Chondrocyte (in vitro differentiated cells): Measurements from ENCODE around the gene TEKT2. TPM values are rescaled to one million over a fixed set of nuclear protein-coding genes. Genes with fewer than 3 reads are reported as not detected.

Experiments
- DNase-seq: peaks from one replicate; pipeline ENCODE4 v3.0.0; 2021; ENCODE audit warnings: mixed read lengths, low spot score
- H3K27ac Mint-ChIP-seq: one replicate; pipeline ENCODE4 v1.8.0; 2021; ENCODE audit warnings: mild to moderate bottlenecking, moderate library complexity, mixed read lengths; ENCODE audit not compliant: unreplicated experiment
- H3K27me3 Mint-ChIP-seq: 2 replicates; pipeline ENCODE4 v1.8.0; 2021; ENCODE audit warnings: low read depth, mixed read lengths
- H3K36me3 Mint-ChIP-seq: 2 replicates; pipeline ENCODE4 v1.8.0; 2021; ENCODE audit warnings: low read depth, mixed read lengths
- H3K4me1 Mint-ChIP-seq: 2 replicates; pipeline ENCODE4 v1.8.0; 2021; ENCODE audit warnings: low read depth, mild to moderate bottlenecking, mixed read lengths
- H3K4me3 Mint-ChIP-seq: one replicate; pipeline ENCODE4 v1.8.0; 2021; ENCODE audit warnings: mild to moderate bottlenecking, moderate library complexity, mixed read lengths; ENCODE audit not compliant: unreplicated experiment
- H3K9me3 Mint-ChIP-seq: 2 replicates; pipeline ENCODE4 v1.8.0; 2021; ENCODE audit warnings: low read depth, mixed read lengths
- total RNA-seq: library from RNA; stranded (reverse); gene quantifications from 3 replicates; pipeline ENCODE4 v1.2.1, GENCODE V29; 2021
- TF ChIP-seq, protein P1 (sequence below): fragments of 200-600 bp; sonication (generic); IDR thresholded peaks from 2 replicates; pipeline ENCODE4 v1.5.0; 2021; ENCODE audit warnings: antibody characterized with exemption, mild to moderate bottlenecking, moderate library complexity

The TEKT2 gene
- total RNA-seq, 1 donor from 2014 or later = 0.17 TPM

GRCh38 chr1:36070349-36070748 is 13.5 kb upstream of the TEKT2 start:
- peaks cover 1% of the 10 kb centered on the region for H3K36me3 Mint-ChIP-seq
- no peak overlapping the region for H3K4me3 Mint-ChIP-seq
- no peaks in the 10 kb centered on the region for H3K9me3 Mint-ChIP-seq
- TF ChIP-seq, protein P1, sequence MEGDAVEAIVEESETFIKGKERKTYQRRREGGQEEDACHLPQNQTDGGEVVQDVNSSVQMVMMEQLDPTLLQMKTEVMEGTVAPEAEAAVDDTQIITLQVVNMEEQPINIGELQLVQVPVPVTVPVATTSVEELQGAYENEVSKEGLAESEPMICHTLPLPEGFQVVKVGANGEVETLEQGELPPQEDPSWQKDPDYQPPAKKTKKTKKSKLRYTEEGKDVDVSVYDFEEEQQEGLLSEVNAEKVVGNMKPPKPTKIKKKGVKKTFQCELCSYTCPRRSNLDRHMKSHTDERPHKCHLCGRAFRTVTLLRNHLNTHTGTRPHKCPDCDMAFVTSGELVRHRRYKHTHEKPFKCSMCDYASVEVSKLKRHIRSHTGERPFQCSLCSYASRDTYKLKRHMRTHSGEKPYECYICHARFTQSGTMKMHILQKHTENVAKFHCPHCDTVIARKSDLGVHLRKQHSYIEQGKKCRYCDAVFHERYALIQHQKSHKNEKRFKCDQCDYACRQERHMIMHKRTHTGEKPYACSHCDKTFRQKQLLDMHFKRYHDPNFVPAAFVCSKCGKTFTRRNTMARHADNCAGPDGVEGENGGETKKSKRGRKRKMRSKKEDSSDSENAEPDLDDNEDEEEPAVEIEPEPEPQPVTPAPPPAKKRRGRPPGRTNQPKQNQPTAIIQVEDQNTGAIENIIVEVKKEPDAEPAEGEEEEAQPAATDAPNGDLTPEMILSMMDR = no peak
- DNase-seq = no peak
- H3K27ac Mint-ChIP-seq = no peak overlapping the region
- H3K27me3 Mint-ChIP-seq = no peaks in the 10 kb centered on the region
- no peaks in the 10 kb centered on the region for H3K4me1 Mint-ChIP-seq

DNA sequence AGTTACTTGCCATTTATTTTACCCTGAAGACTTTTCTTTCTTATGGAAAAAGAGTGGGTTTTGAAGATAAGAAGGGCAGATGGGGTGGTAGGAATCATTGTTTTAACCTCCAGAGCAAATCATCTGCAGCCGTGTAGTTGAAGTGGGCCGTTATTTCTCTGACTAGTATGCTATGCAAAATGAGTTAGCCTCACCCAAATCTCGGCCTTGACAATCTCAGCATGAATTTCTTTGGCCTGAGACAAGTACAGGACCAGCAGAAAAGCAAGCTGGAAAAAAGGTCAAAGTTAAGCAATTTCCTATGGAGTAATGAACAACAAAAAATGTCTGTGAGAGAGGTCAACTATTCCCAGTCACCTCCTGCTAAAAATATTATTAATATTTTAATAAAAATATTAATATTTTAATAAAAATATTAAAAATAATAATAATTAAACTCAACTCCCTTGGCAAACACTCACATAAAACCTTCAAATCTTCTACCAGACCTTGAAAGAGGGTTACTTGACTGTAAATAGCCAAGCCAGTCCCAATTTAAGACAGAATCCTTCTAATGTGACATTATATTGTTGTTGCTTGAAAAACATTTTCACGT is 6.8 kb upstream of the TEKT2 start:
- Mint-ChIP-seq H3K27ac (no peak overlapping the region), H3K4me3 (no peak overlapping the region), H3K4me1 (no peaks in the 10 kb centered on the region), H3K27me3 (no peaks in the 10 kb centered on the region), H3K36me3 (no peaks in the 10 kb centered on the region), H3K9me3 (no peaks in the 10 kb centered on the region)
- no peak for DNase-seq
- TF ChIP-seq, protein P1 = no peak

GRCh38 chr1:36080236-36080635 is 3.7 kb upstream of the TEKT2 start:
- DNase-seq = no peak
- Mint-ChIP-seq H3K27ac (no peak overlapping the region), H3K4me3 (no peak overlapping the region), H3K36me3 (no peaks in the 10 kb centered on the region), H3K9me3 (no peaks in the 10 kb centered on the region), H3K27me3 (no peaks in the 10 kb centered on the region), H3K4me1 (peaks cover 3% of the 10 kb centered on the region)
- TF ChIP-seq, protein P1 = no peak

DNA sequence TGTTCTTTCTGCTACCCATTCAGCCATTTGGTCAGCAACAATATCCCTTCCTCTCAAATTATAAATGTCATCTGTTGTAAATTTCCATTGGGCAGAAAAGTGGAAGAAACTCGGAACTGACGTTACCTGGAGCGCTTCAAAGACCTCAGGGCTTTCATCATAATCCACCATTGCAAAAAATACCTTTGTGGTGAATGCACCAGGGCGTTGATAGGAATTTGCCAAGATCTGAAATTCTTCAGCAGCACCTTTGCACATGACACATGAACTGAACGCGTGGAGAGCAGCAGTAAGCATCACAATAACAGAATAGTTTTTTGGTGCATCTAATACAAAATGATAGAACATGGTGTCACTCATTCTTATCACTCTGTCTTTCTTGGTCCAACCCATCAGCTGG is 3.1 kb upstream of the TEKT2 start:
- Mint-ChIP-seq H3K27me3 (no peaks in the 10 kb centered on the region), H3K4me1 (peaks cover 3% of the 10 kb centered on the region), H3K4me3 (no peak overlapping the region), H3K9me3 (no peaks in the 10 kb centered on the region), H3K36me3 (no peaks in the 10 kb centered on the region), H3K27ac (no peak overlapping the region)
- no peak for DNase-seq
- TF ChIP-seq, protein P1 = no peak

- H3K27me3 Mint-ChIP-seq = no peaks in the 10 kb centered on the region
- H3K4me1 Mint-ChIP-seq = peaks cover 3% of the 10 kb centered on the region
- TF ChIP-seq, protein P1 = no peak
- no peak overlapping the region for H3K27ac Mint-ChIP-seq
- H3K36me3 Mint-ChIP-seq = no peaks in the 10 kb centered on the region
- no peak overlapping the region for H3K4me3 Mint-ChIP-seq
- no peaks in the 10 kb centered on the region for H3K9me3 Mint-ChIP-seq
- DNase-seq = no peak
Measured at GRCh38 chr1:36081926-36082485, 1.9 kb upstream of the TEKT2 start.
